Neural progenitor cell (in vitro differentiated cells): Measurements from ENCODE around the gene IL12B.

ENCODE experiments used
- CTCF ChIP-seq: fragments of 200-600 bp; sonication (generic); IDR thresholded peaks from 2 replicates; pipeline ENCODE4 v1.5.1; 2017; ENCODE audit warnings: antibody characterized with exemption, mild to moderate bottlenecking
- EZH2 ChIP-seq: fragments of 200-600 bp; sonication (generic); IDR thresholded peaks from 2 replicates; pipeline ENCODE4 v1.6.1; 2017; ENCODE audit warnings: antibody characterized with exemption, mild to moderate bottlenecking, moderate library complexity
- EZH2phosphoT487 ChIP-seq: fragments of 200-600 bp; sonication (generic); IDR thresholded peaks from 2 replicates; pipeline ENCODE4 v1.6.1; 2017; ENCODE audit warnings: antibody characterized with exemption

GRCh38 chr5:159339460-159339859 lies 9.2 kb upstream of the IL12B start:
- TF ChIP-seq CTCF (no peak), EZH2 (no peak), EZH2phosphoT487 (no peak)
